ENCODE measurements around the gene ANKS1B.

DNA sequence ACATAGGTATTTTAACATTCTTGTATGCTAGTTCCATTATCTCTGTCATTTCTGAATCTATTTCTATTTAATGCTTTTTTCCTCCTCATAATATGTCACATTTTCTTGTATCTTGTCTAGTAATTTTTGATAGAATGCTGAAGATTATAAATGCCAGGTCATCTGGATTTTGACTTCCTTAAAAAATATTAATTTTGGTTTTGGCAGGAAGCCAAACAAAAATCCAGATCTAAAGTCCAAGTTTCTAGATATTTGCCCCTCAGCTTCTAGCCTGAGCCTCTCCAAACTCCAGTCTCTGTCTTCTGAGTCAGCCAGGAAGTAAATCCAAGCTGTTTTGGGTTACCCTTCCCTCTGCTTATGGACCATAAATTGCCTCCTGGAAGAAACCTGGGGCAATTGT lies 1004.2 kb downstream of the ANKS1B start:
- TF ChIP-seq GATA1 (IDR thresholded peaks at IDR 0.05; ENCODE audit: low read depth, low read length) (no peak), POLR2A (IDR thresholded peaks at IDR 0.05; ENCODE audit: low read length) (no peak)

All from erythroblast (primary cell).